H1 (cell line): Measurements from ENCODE around the gene OR4A16.

Source experiments
- CTCF ChIP-seq, 3 experiments: IDR thresholded peaks; 1 replicate in 2 of 3; 2 replicates in 1 of 3; pipeline versions ENCODE4 v1.5.1 to v1.6.1; 2011; ENCODE audit warnings: low read length in 3 of 3, mild to moderate bottlenecking in 3 of 3, inconsistent platforms in 2 of 3, low read depth in 1 of 3, moderate library complexity in 1 of 3; ENCODE audit not compliant: insufficient read depth in 1 of 3; ENCODE audit errors: control extremely low read depth in 1 of 3
- EP300 ChIP-seq, 2 experiments: IDR thresholded peaks; 1 replicate in 1 of 2; 2 replicates in 1 of 2; pipeline ENCODE4 v1.6.1; 2011 to 2012; ENCODE audit warnings: low read depth in 2 of 2, low read length in 2 of 2, mild to moderate bottlenecking in 2 of 2, borderline replicate concordance in 1 of 2, inconsistent platforms in 1 of 2, moderate library complexity in 1 of 2
- MAFK ChIP-seq: IDR thresholded peaks from 2 replicates; pipeline ENCODE4 v1.6.1; 2012; ENCODE audit warnings: low read depth, mild to moderate bottlenecking, improper control_type of control experiment, low read length
- RNF2 ChIP-seq: fragments of 200-900, 300-1000 bp; sonication (generic); IDR thresholded peaks from 2 replicates; pipeline ENCODE4 v1.7.1; 2016; ENCODE audit warnings: borderline replicate concordance, low read depth, mild to moderate bottlenecking, antibody characterized with exemption, low read length; ENCODE audit not compliant: poor library complexity, severe bottlenecking; ENCODE audit errors: missing control alignments

- TF ChIP-seq CTCF (IDR thresholded peaks at IDR 0.05; ENCODE audit: control extremely low read depth in 1 of 3, insufficient read depth in 1 of 3, low read depth in 1 of 3, low read length in 3 of 3), result no peak
- no peak for TF ChIP-seq EP300 (IDR thresholded peaks at IDR 0.05; ENCODE audit: borderline replicate concordance in 1 of 2, low read depth in 2 of 2, low read length in 2 of 2)
- no peak for TF ChIP-seq MAFK
- no peak for TF ChIP-seq RNF2
These were observed 24.7 kb downstream of the OR4A16 start, which contains the start of gene OR4A15 for GRCh38 chr11:55367674-55368073.
